GM18502 (cell line): ENCODE measurements around the gene FAM83D.
A peak's percentile ranks its signal among the peaks of the same experiment; 100 is the strongest.

Experiments
- ATAC-seq: cut with Tn5 transposase; IDR thresholded peaks from one replicate; pipeline ENCODE4 v1.9.1; 2021; ENCODE audit warnings: mild to moderate bottlenecking; ENCODE audit not compliant: unreplicated experiment, poor library complexity

The FAM83D gene

DNA sequence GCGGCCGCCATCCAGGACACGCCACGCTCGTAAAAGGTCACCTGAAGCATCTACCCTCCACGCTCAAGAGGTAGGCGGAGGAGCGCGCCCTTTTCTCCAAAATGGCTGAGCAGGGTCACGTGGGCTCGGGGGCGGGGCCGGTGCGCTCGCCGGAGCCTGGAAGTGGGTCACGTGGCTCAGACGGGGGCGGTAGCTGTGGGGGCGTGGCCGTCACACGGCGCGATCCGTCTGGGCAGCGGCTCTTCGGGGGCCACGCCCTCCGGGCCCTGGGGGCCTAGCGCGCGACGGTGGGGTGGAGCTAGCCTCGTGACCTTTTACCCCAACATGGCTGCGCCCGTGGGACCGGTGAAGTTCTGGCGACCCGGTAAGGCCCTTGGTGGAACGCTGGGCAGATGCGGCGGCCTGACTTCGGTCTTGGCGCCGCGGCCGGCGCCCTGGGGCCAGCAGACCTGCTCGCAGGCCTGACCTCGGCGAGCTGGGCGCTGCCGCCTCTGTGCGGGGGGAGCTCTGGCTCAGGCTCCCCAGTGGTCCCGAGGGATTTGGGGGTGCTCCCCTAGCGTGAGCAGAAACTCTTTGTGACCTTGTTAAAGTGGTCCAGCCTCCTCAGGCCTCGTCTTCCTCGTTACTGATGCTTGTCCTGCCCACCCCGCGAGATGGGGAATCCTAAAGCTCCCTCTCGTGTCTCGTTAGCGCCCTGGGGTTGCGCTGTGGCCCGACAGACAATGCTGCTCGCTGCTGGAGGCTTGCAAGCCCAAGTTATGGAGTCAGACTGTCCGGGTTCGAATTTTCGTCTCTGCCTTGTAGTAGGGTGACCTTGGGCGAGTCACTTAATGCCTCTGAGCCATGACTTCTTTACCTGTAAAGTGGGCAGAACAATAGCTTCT, 36.1 kb downstream of the FAM83D start, which contains the start of gene DHX35:
DHX35 (plus strand) TSS at position 301 of the 884 bp plus-strand sequence; CDS start at position 325, 24 bp downstream.
- ATAC-seq: peak; percentile 97

GRCh38 chr20:38962928-38963401, 36.7 kb downstream of the FAM83D start:
- ATAC-seq: no peak

DNA sequence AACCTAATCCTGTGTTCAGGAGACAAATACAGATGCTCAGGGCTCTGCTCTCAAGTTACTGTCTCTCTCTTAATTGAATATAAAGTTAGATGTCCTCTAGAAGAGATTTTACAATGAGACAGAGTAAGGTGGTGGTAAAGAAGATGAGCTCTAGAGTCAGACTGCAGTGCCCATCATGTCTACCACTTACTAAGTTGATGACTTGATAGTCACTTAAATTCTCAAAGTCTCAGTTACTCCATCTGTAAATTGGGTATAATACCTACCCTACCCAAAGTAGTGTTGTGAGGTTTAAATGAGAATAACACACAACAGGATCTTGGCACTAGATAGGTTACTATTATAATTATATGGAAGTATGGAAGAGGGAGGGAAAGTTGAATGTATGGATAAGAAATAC, 37.5 kb downstream of the FAM83D start:
- ATAC-seq: no peak

DNA sequence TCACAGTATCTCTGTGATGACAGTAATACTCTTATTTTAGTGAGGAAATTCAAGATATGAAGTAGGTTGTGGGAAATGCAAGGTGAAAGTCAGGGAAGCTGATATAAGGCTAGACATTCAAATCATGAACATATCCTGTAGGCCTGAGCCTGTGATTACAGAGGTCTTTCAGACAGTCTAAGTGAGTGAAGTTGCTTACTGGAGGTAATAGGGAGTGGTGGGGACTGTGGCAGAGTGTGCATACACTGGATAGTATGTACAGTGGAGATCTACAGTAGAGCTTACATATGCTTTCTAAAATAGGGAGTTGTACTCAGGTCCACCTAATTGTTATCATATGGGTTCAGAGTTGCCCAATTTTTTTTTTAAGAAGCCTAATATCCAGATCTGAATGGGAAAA, 39.0 kb downstream of the FAM83D start:
- ATAC-seq: no peak

DNA sequence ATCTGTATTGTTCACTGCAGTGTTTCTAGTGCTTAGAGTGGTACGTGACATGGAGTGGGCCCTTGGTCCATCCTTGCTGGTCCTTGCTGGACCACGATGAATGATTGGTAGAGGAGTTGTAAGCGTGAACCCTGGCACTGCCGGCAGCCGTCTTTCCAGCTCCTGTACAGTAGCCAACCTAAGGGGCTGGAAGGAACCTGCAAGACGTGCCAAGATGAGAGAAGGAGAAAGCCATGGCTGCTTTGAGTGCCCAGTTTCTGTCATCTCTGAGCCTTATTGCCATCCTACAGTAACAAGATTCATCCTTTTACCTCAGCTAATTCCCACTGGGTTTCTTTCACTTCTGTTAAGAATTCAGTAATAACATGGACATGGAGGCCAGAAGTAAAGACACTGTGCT, 41.9 kb downstream of the FAM83D start:
- ATAC-seq: no peak

DNA sequence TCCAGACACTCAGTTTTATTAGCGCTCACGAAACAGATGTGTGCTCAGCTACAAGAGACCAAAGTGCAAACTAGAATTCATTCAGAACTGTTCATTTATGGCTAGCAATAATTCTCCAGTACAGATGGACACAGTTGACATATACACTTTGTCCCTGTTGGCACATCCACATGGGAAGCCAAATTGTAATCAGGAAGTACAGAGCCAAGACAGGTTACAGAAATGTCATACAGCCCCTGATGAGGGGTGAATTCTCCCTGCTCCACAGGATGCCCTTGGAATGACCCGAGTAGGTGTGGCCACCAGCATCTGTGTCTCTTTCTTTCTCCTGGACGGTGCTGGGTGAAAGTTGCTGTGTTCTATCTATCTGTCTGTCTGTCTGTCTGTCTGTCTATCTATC, 43.5 kb downstream of the FAM83D start:
- ATAC-seq: no peak

GRCh38 chr20:38970302-38970701, 44.1 kb downstream of the FAM83D start:
- ATAC-seq: no peak

DNA sequence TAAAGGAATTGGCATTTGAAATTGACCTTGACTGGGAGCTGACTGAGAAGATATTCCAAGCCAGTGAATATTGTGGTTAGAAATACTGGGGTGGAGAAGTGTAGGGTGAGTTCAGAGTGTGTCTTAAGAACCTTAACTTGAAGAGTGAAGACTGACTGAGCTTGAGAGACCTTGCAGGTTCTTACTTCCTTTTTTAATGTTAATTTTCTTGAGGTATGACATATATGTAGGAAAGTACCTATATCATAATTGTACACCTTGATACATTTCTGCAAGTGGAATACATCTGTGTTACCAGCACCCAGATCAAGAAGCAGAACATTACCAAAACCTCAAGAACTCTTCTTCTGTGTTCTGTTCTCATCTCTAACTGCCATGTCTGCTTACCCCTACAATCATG, 46.9 kb downstream of the FAM83D start:
- ATAC-seq: no peak

DNA sequence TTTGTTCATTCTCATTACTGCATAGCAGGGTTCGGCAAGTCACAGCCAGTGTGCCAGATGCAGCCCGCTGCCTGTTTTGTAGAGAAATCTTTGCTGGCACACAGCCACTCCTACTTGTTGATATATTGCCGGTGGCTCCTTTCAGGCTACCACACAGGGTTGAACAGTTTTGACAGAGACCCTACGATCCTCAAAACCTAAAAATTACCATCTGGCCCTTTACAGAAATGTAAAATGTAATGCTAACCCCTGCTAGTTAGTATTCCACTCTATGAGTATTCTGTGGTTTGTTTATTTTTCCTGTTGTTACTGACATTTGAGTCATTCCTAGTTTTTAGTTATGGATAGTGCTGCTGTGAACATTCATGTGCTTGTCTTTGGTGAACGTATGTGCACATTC, 47.4 kb downstream of the FAM83D start:
- no peak for ATAC-seq

- ATAC-seq: no peak
These were observed 49.4 kb downstream of the FAM83D start for GRCh38 chr20:38975539-38976120.

- no peak for ATAC-seq
These were observed 53.2 kb downstream of the FAM83D start for GRCh38 chr20:38979434-38979833.

DNA sequence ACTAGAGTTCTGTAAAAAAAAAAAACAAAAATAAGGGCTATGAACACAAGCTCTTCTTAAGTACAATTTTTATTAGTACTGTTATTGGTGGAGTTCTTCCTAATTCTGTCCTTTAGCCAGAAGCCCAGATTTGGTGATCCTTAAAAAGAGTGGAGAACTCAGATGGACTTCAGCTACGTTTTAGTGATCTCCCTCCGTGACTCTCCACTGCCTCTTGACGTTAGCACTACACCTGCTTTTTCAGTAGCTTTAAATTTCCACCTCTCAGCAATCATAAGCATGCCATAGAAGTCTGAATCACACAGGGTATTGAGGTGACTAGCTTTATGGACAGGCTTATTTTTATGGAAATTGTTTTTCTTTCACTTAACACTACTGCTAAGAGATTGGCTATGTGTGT, 53.6 kb downstream of the FAM83D start:
- no peak for ATAC-seq

GRCh38 chr20:38982291-38982690, 56.1 kb downstream of the FAM83D start:
- no peak for ATAC-seq

- ATAC-seq: no peak
These were observed 58.8 kb downstream of the FAM83D start for GRCh38 chr20:38985060-38985459.

- ATAC-seq: no peak
These were observed 59.5 kb downstream of the FAM83D start for GRCh38 chr20:38985603-38986170.

- peak; percentile 37 for ATAC-seq
These were observed 60.4 kb downstream of the FAM83D start for GRCh38 chr20:38986663-38987062.

GRCh38 chr20:38987777-38988176, 61.6 kb downstream of the FAM83D start:
- peak; percentile 78 for ATAC-seq

DNA sequence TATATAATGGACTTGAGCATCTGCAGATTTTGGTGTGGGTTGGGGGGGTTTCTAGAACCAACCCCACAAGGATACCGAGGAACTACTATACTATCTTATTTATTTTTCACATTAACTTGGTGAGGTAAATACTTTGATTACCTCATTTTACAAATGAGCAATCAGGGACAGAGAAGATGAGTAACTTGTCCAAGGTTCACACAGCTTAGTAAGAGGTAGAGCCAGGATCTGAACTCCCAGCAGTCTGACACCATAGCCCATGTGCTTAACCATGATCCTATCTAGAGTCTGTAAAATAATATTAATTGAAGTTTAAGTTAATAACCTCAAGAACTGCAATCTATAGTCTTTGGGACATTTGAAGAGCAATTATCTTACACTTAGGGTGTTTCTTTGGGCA, 64.5 kb downstream of the FAM83D start:
- ATAC-seq: no peak

DNA sequence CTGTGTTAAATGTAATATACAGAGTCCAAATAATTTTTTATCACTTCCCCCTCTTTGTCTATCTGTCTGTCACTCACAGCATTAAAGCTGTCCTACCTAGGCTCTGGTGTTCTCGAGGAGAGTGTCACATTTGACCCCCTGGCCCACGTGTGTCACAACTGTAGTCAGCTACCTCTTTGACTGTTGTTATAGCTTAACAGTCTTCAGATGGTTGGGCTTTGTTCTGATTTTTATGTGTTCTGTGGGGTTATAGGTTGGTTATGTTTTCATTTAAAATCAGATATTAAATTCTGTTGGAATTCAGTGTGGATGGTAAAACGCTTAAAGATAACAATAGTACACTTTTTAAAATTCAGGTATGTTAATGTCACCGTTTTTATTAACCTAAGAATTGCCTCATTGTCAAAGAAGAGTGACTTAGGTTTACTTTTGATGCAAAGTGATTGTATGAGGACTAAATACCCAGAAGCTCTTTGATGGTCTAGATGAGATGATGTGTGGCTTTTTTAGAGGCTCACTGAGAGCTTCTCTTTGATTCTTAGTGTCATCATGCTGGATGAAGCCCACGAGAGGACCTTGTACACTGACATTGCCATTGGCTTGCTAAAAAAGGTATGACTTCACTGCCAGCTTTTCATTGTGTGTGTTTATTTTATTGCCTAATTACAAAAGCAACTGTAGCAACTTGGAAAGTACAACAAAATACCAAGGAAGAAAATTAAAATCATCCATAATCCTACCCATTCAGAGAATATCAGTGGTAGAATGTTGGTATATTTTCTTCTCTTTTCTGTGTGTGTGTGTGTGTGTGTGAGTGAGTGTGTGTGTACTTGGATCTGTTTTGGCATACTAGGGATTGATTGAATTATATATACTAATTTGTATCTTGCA, 65.8 kb downstream of the FAM83D start:
- ATAC-seq: no peak

GRCh38 chr20:38995536-38996044, 69.4 kb downstream of the FAM83D start:
- no peak for ATAC-seq
